ENCODE measurements around the gene ALDH7A1. TPM values are rescaled to one million over a fixed set of nuclear protein-coding genes. Genes with fewer than 3 reads are reported as not detected.
A peak's percentile ranks its signal among the peaks of the same experiment; 100 is the strongest.

ALDH7A1 gene
- total RNA-seq, 1 experiment from 2014 or later = 148 TPM

- Histone ChIP-seq H3K9ac (ENCODE audit: extremely low read depth, insufficient read length, low read length) (no peak overlapping the region), H3T11ph (ENCODE audit: low read length) (no peak overlapping the region), H4K5ac (ENCODE audit: insufficient read length, low read depth, low read length) (no peak overlapping the region), H3K79me1 (ENCODE audit: insufficient read depth, low read depth, low read length, poor library complexity, severe bottlenecking) (no peaks in the 10 kb centered on the region), H3K23ac (ENCODE audit: insufficient read length, low read depth, low read length) (no peak overlapping the region), H2BK5ac (ENCODE audit: insufficient read length, low read length) (no peak overlapping the region), H3K79me2 (ENCODE audit: insufficient read depth, low read length) (no peaks in the 10 kb centered on the region), H2BK20ac (ENCODE audit: low read depth, low read length, poor library complexity, severe bottlenecking) (no peak overlapping the region), H3K4ac (ENCODE audit: low read depth, low read length) (no peak overlapping the region), H3K9me3 (ENCODE audit: control insufficient read depth, low read depth, low read length) (no peaks in the 10 kb centered on the region), H3K18ac (ENCODE audit: insufficient read length, low read depth, low read length) (no peak overlapping the region), H2BK12ac (ENCODE audit: insufficient read length, low read depth, low read length) (no peak overlapping the region), H3K4me1 (ENCODE audit: insufficient read depth, low read length) (no peaks in the 10 kb centered on the region; the same call in 1 of the 2 replicates), H2BK120ac (ENCODE audit: low read depth, low read length, poor library complexity, severe bottlenecking) (no peak overlapping the region), H3K27me3 (ENCODE audit: insufficient read depth, low read length) (no peaks in the 10 kb centered on the region), H3K4me2 (ENCODE audit: insufficient read depth, insufficient read length, low read length) (no peak overlapping the region), H4K91ac (ENCODE audit: insufficient read length, low read depth, low read length) (no peak overlapping the region), H2AFZ (ENCODE audit: low read length) (no peak overlapping the region), H2BK15ac (ENCODE audit: low read depth, low read length) (no peak overlapping the region), H3K23me2 (ENCODE audit: insufficient read length, low read depth, low read length, poor library complexity, severe bottlenecking) (no peaks in the 10 kb centered on the region), H3K27ac (ENCODE audit: insufficient read length, low read depth, low read length) (no peak overlapping the region), H4K8ac (replicated peaks; ENCODE audit: insufficient read length, low read depth, low read length) (no peak overlapping the region), H3K56ac (ENCODE audit: insufficient read length, low read depth, low read length) (no peak overlapping the region), H2AK5ac (ENCODE audit: insufficient read length, low read length) (no peak overlapping the region), H3K14ac (ENCODE audit: insufficient read depth, low read length) (no peak overlapping the region), H4K20me1 (ENCODE audit: control insufficient read depth, insufficient read depth, insufficient read length) (no peaks in the 10 kb centered on the region)
- WGBS (ENCODE audit: extremely low coverage, insufficient read length, low lambda C conversion rate) = no CpG with 5 or more reads among the region's 3 CpGs
- H3K4me1 Mint-ChIP-seq = no peaks in the 10 kb centered on the region; a peak in 1 of 4 replicates
- no peaks in the 10 kb centered on the region for H3K9me3 Mint-ChIP-seq
- H3K27me3 Mint-ChIP-seq (ENCODE audit: low read depth) = no peaks in the 10 kb centered on the region
- H3K36me3 Mint-ChIP-seq (ENCODE audit: insufficient read depth in 1 of 3, low read depth in 3 of 3) = no peaks in the 10 kb centered on the region; a peak in 1 of 7 replicates
- H3K4me3 Mint-ChIP-seq = no peak overlapping the region
- DNase-seq = no peak
- 0 out of 7 replicates have a peak overlapping the region, but pooled peaks of 1 of the 3 experiments have one; percentile 11 for H3K27ac Mint-ChIP-seq
- 0 out of 3 replicates have a peak, but pooled peaks have one; percentile 18 for TF ChIP-seq CTCF (conservative IDR thresholded peaks at IDR 0.05)
Measured at GRCh38 chr5:126536874-126537273, 58.1 kb downstream of the ALDH7A1 start.
